Gastrocnemius medialis (tissue), 4 donors: ENCODE measurements around the gene SLC50A1. TPM values are rescaled to one million over a fixed set of nuclear protein-coding genes. Genes with fewer than 3 reads are reported as not detected.
"Not testable (repeated sequence)": the region's sequence is repeated elsewhere in the genome, so short reads cannot be mapped to it uniquely, and the experiment has no call there.

Experiments used
- ATAC-seq, 2 donors: fragments of 150-250 bp; one replicate each; pipeline ENCODE4 v1.9.1; 2016
- DNase-seq, 2 donors: peaks; one replicate each; pipeline ENCODE4 v3.0.0-alpha.2; 2019
- H3K27ac ChIP-seq, 4 donors: fragments of 200-600 bp; sonication (generic); 1 replicate in 1 of 4; 2 replicates in 3 of 4; pipeline ENCODE4 v1.5.1; 2016 to 2018; ENCODE audit warnings: mild to moderate bottlenecking in 2 of 4, moderate library complexity in 1 of 4
- H3K27me3 ChIP-seq, 3 donors: fragments of 200-600 bp; sonication (generic) in 2 of 3; 1 replicate in 1 of 3; 2 replicates in 2 of 3; pipeline versions ENCODE4 v1.5.1 to v1.6.0; 2016 to 2019; ENCODE audit warnings: mild to moderate bottlenecking in 1 of 3, moderate library complexity in 1 of 3
- H3K36me3 ChIP-seq, 2 donors: fragments of 200-600 bp; sonication (generic) in 1 of 2; one replicate each; pipeline ENCODE4 v1.5.1; 2017 to 2018
- H3K4me1 ChIP-seq, 2 donors: fragments of 200-600 bp; sonication (generic) in 1 of 2; one replicate each; pipeline ENCODE4 v1.5.1; 2016 to 2017; ENCODE audit warnings: mild to moderate bottlenecking in 2 of 2
- H3K4me3 ChIP-seq, 4 donors: fragments of 200-600 bp; sonication (generic) in 3 of 4; 1 replicate in 1 of 4; 2 replicates in 3 of 4; pipeline ENCODE4 v1.5.1; 2016 to 2019; ENCODE audit warnings: mild to moderate bottlenecking in 2 of 4
- H3K9me3 ChIP-seq, 3 donors: fragments of 200-600 bp; sonication (generic) in 2 of 3; 1 replicate in 1 of 3; 2 replicates in 2 of 3; pipeline ENCODE4 v1.5.1; 2016 to 2019
- POLR2A ChIP-seq, 2 donors: fragments of 450-650 bp; IDR thresholded peaks; one replicate each; pipeline ENCODE4 v1.6.1; 2017; ENCODE audit warnings: antibody characterized with exemption in 2 of 2, mild to moderate bottlenecking in 2 of 2, moderate library complexity in 2 of 2
- in situ Hi-C, 4 donors: fragments of 200-750 bp; cut with MboI; loops; one replicate each; pipeline versions ENCODE4 v1.15.0 to v1.8.0; 2017; ENCODE audit warnings: low sequenced_read_pairs in 4 of 4
- intact Hi-C: fragments of 100-400 bp; cut with DNase I; formaldehyde crosslinking; loops from one replicate; pipeline ENCODE4 v1.15.1; 2023; ENCODE audit warnings: low total_unique reads
- total RNA-seq, 4 donors: library from RNA; depleted of rRNA; stranded (reverse); fragments of >200 nt; gene quantifications; one replicate each; pipeline versions ENCODE4 v1.1.0 to v1.2.3, GENCODE V29; 2016
- TF ChIP-seq, protein P1 (sequence below), 5 experiments: fragments of 450-650 bp in 3 of 5; fragments of 200-600 bp in 2 of 5; sonication (generic) in 2 of 5; IDR thresholded peaks in 4 of 5; conservative IDR thresholded peaks in 1 of 5; 1 replicate in 4 of 5; 2 replicates in 1 of 5; pipeline ENCODE4 v1.5.1; 2016 to 2019; ENCODE audit warnings: antibody characterized with exemption in 5 of 5, mild to moderate bottlenecking in 3 of 5, moderate library complexity in 3 of 5

The SLC50A1 gene
- total RNA-seq, 4 donors from 2014 or later: 3.5 to 11.4 (median 8.2) TPM

DNA sequence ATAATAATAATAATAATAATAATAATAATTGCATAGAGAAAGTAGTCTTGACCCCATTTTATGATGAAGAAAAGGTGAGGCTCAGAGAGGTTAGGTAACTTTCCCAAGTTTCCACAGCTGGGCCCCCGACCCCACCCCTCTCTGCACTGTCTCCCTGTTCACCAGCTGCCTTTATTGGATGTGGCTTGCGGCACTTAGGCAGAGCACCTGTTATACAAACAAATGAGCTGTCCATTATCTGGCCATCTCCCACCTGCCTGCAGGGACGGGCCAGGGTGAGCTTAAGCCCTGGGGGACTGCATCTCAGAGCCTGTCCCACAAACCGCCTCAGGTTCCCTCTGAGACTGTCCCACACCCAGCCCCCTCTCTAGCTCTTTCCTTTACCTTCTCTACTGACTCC lies 18.0 kb upstream of the SLC50A1 start:
- peaks cover 0 to 3% (median 0%) of the 10 kb centered on the region in 3 donors for H3K27me3 ChIP-seq
- TF ChIP-seq POLR2A (IDR thresholded peaks at IDR 0.05): no peak
- TF ChIP-seq, protein P1, sequence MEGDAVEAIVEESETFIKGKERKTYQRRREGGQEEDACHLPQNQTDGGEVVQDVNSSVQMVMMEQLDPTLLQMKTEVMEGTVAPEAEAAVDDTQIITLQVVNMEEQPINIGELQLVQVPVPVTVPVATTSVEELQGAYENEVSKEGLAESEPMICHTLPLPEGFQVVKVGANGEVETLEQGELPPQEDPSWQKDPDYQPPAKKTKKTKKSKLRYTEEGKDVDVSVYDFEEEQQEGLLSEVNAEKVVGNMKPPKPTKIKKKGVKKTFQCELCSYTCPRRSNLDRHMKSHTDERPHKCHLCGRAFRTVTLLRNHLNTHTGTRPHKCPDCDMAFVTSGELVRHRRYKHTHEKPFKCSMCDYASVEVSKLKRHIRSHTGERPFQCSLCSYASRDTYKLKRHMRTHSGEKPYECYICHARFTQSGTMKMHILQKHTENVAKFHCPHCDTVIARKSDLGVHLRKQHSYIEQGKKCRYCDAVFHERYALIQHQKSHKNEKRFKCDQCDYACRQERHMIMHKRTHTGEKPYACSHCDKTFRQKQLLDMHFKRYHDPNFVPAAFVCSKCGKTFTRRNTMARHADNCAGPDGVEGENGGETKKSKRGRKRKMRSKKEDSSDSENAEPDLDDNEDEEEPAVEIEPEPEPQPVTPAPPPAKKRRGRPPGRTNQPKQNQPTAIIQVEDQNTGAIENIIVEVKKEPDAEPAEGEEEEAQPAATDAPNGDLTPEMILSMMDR (IDR thresholded peaks at IDR 0.05 in 4 of 5, conservative IDR thresholded peaks at IDR 0.05 in 1 of 5): no peak
- DNase-seq: no peak
- no peak for ATAC-seq
- H3K36me3 ChIP-seq: no peaks in the 10 kb centered on the region
- no peak overlapping the region for H3K4me3 ChIP-seq
- no peaks in the 10 kb centered on the region for H3K4me1 ChIP-seq
- intact Hi-C loops: no loop called here
- H3K27ac ChIP-seq: no peak overlapping the region
- in situ Hi-C loops: no loop called here
- H3K9me3 ChIP-seq: no peaks in the 10 kb centered on the region

- H3K4me3 ChIP-seq, ATAC-seq, H3K9me3 ChIP-seq, in situ Hi-C loops, H3K36me3 ChIP-seq, H3K4me1 ChIP-seq, DNase-seq, H3K27me3 ChIP-seq, H3K27ac ChIP-seq, intact Hi-C loops: not testable (repeated sequence)
These were observed 17.6 kb upstream of the SLC50A1 start for GRCh38 chr1:155118090-155118489.

DNA sequence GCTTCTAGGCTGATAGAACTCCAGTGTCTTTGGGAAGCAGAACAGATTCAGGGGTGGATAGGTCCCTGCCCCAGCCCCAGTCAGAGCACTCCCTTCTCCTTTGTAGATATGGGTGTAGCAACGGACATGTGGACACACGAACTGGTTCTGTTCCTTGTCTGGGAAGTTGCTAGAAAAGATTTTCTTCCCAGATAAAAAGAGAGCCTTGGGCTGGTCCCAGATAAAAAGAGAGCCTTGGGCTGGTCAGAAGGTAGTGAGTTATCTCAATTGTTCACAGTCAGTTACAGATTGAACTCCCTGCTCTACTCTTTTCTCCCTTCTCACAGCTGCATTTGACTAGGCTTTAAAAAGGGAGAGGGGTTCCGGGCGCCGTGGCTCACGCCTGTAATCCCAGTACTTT lies 15.4 kb upstream of the SLC50A1 start:
- no peaks in the 10 kb centered on the region for H3K4me1 ChIP-seq
- no peak for DNase-seq
- H3K27ac ChIP-seq: no peak overlapping the region
- no peak overlapping the region for H3K4me3 ChIP-seq
- peaks cover 0 to 3% (median 0%) of the 10 kb centered on the region in 3 donors for H3K27me3 ChIP-seq
- intact Hi-C loops: no loop called here
- H3K9me3 ChIP-seq: no peaks in the 10 kb centered on the region
- in situ Hi-C loops: no loop called here
- no peaks in the 10 kb centered on the region for H3K36me3 ChIP-seq
- no peak for ATAC-seq
- no peak for TF ChIP-seq POLR2A (IDR thresholded peaks at IDR 0.05)
- TF ChIP-seq, protein P1 (IDR thresholded peaks at IDR 0.05 in 4 of 5, conservative IDR thresholded peaks at IDR 0.05 in 1 of 5): no peak

- Histone ChIP-seq H3K4me1 (peaks cover 0 to 7% of the 10 kb centered on the region in 2 donors), H3K27ac (no peak overlapping the region), H3K36me3 (no peaks in the 10 kb centered on the region), H3K4me3 (no peak overlapping the region), H3K9me3 (no peaks in the 10 kb centered on the region), H3K27me3 (peaks cover 3 to 8% (median 7%) of the 10 kb centered on the region in 3 donors)
- intact Hi-C loops (no loop called here), in situ Hi-C loops (no loop called here)
- DNase-seq: no peak
- ATAC-seq: no peak
- TF ChIP-seq, protein P1 (IDR thresholded peaks at IDR 0.05 in 4 of 5, conservative IDR thresholded peaks at IDR 0.05 in 1 of 5): no peak
- TF ChIP-seq POLR2A (IDR thresholded peaks at IDR 0.05): no peak
These were observed 14.4 kb upstream of the SLC50A1 start for GRCh38 chr1:155121249-155121648.

DNA sequence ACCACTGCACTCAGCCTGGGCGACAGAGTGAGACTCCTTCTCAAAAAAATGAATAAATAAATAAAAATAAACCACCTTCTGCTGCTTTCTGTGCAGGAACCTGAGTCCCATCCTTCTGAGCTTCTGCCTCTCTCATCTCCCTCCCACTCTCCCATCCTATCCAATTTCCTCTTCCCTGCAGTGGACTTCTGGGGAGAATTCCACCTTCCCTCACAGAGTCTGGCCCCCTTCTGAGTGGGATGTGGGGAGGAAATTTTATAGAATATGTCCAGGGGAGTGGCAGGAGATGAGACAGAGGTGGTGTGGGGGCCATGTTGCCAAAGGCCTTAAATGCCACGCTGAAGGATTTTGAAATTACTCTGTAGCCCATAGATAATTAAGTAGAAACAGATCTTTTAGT lies 13.3 kb upstream of the SLC50A1 start:
- TF ChIP-seq, protein P1 (IDR thresholded peaks at IDR 0.05 in 4 of 5, conservative IDR thresholded peaks at IDR 0.05 in 1 of 5): no peak
- TF ChIP-seq POLR2A (IDR thresholded peaks at IDR 0.05): no peak
- Histone ChIP-seq H3K27me3 (peaks cover 5 to 18% (median 17%) of the 10 kb centered on the region in 3 donors), H3K9me3 (no peaks in the 10 kb centered on the region), H3K4me1 (peaks cover 0 to 16% of the 10 kb centered on the region in 2 donors), H3K4me3 (no peak overlapping the region), H3K27ac (no peak overlapping the region), H3K36me3 (no peaks in the 10 kb centered on the region)
- no peak for ATAC-seq
- intact Hi-C loops (no loop called here), in situ Hi-C loops (no loop called here)
- DNase-seq: no peak
